Stimulated activated memory B cell treated with anti-CD40 and anti-IgM and Interleukin-4, amounts not matched to agents 10 μg/mL and 1 μg/mL and 100 μg/mL, for 72 hours (primary cell): ENCODE data around the gene MTARC2.
"Not testable (repeated sequence)": the region's sequence is repeated elsewhere in the genome, so short reads cannot be mapped to it uniquely, and the experiment has no call there.

Experiments
- ATAC-seq: fragments of 150-1000 bp; cut with Tn5 transposase; 2 replicates; pipeline ENCODE4 v1.10.0; 2021
- H3K27ac Mint-ChIP-seq: one replicate; pipeline ENCODE4 v1.8.0; 2022; ENCODE audit warnings: mild to moderate bottlenecking, mixed read lengths
- H3K27me3 Mint-ChIP-seq: one replicate; pipeline ENCODE4 v1.8.0; 2022; ENCODE audit warnings: mixed read lengths
- H3K36me3 Mint-ChIP-seq: one replicate; pipeline ENCODE4 v1.8.0; 2022; ENCODE audit warnings: mixed read lengths
- H3K4me1 Mint-ChIP-seq: one replicate; pipeline ENCODE4 v1.8.0; 2022; ENCODE audit warnings: mixed read lengths
- H3K4me3 Mint-ChIP-seq: one replicate; pipeline ENCODE4 v1.8.0; 2022; ENCODE audit warnings: mild to moderate bottlenecking, moderate library complexity, mixed read lengths
- H3K9me3 Mint-ChIP-seq: one replicate; pipeline ENCODE4 v1.8.0; 2022; ENCODE audit warnings: mixed read lengths

The MTARC2 gene

DNA sequence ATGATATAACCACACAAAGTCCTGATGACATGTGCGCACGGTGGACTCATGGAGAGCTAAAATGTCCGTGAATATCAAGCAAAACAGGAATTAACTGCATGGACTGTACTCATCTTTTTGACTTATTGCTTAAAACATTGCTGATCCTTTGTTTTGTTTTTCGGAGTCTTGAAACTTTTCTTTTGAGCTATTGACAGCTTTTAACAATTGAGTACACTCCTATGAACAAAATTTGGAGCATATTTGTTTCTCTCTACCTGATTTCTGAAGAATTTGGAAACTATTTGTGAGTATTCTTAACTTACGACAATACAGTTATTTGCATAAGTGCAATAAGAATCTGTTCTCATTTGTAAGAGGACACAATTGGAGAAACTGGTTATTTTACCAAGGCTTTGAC is 32.1 kb upstream of the MTARC2 start:
- H3K27ac Mint-ChIP-seq, ATAC-seq, H3K4me3 Mint-ChIP-seq, H3K9me3 Mint-ChIP-seq: not testable (repeated sequence)
- Mint-ChIP-seq H3K4me1 (peaks cover 35% of the 10 kb centered on the region), H3K27me3 (peaks cover 11% of the 10 kb centered on the region), H3K36me3 (peaks cover 15% of the 10 kb centered on the region)

DNA sequence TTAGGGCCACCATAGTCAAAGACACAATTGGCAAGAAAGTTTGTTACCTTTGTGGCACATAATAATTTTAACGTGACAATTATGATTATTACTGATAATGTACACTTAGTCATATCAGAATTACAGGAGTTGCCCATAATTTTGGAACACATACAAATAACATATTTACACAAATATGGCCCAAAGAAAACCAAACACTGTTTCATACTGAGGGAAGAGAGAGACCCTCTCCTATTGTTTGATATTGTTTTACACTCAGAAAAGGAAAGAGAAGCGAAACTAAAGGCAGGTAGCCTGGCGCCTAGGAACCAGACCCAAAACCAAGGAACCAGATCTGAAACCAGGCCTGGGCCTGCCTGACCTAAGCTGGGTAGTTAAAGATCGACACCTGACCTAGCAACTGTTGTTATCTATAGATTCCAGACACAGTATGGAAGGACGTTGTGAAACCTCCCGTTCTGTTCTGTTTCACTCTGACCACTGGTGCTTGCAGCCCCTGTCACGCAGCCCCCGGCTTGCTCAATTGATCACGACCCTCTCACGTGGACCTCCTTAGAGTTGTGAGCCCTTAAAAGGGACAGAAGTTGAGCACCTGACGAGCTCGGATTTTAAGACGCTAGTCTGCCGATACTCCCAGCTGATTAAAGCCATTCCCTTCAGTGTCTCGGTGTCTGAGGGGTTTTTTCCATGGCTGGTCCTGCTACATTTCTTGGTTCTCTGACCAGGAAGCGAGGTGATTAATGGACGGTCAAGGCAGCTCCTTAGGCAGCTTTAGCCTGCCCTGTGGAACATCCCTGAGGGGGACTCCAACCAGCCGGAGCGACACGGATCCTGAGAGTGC is 30.1 kb upstream of the MTARC2 start:
- Mint-ChIP-seq H3K27me3 (peaks cover 11% of the 10 kb centered on the region), H3K9me3 (peaks cover 3% of the 10 kb centered on the region), H3K4me1 (peaks cover 26% of the 10 kb centered on the region), H3K4me3 (peak overlapping the region; percentile 81), H3K27ac (peak overlapping the region; percentile 82), H3K36me3 (peaks cover 15% of the 10 kb centered on the region)
- ATAC-seq: peak; percentile 65

DNA sequence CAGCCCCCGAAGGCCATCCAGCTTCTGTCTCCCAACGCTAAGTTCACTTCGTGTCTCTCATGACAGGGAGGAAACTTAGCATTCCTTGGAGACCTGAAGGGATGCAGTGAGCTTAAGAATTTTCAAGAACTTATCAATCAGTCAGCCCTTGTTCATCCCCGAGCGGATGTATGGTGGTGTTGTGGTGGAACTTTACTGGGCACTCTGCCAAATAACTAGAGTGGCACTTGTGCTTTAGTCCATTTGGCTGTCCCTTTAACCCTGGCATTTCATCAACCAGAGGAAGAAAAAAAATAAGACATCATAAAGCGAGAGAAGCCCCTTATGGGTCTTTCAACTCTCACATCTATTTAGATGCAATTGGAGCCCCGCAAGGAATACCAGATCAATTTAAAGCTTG is 26.9 kb upstream of the MTARC2 start:
- not testable (repeated sequence) for ATAC-seq, H3K27ac Mint-ChIP-seq, H3K9me3 Mint-ChIP-seq
- peaks cover 28% of the 10 kb centered on the region for H3K36me3 Mint-ChIP-seq
- H3K27me3 Mint-ChIP-seq: peaks cover 11% of the 10 kb centered on the region
- peak overlapping the region; percentile 38 for H3K4me3 Mint-ChIP-seq
- H3K4me1 Mint-ChIP-seq: peaks cover 26% of the 10 kb centered on the region

DNA sequence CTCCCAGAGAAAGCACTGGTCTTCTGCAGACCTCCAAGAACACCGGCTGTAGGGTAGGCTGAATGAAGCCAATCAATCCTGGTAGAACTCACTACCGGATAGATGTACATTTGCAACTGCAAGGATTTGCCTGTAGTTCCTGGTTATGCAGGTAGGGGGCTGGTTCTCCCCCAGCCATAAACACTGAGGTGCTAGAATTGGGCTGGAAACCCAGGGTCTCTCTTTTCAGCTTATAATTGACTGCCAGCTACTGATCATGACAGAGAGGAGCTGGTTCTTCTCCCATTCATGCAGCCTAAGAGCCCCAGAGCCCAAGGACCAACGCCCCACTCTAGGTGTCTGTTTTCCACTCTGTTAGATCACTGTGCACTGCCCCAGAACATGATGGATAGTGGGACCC is 21.5 kb upstream of the MTARC2 start:
- no peak for ATAC-seq
- H3K4me3 Mint-ChIP-seq: no peak overlapping the region
- no peaks in the 10 kb centered on the region for H3K9me3 Mint-ChIP-seq
- H3K27ac Mint-ChIP-seq: no peak overlapping the region
- peaks cover 2% of the 10 kb centered on the region for H3K4me1 Mint-ChIP-seq
- no peaks in the 10 kb centered on the region for H3K27me3 Mint-ChIP-seq
- peaks cover 17% of the 10 kb centered on the region for H3K36me3 Mint-ChIP-seq

DNA sequence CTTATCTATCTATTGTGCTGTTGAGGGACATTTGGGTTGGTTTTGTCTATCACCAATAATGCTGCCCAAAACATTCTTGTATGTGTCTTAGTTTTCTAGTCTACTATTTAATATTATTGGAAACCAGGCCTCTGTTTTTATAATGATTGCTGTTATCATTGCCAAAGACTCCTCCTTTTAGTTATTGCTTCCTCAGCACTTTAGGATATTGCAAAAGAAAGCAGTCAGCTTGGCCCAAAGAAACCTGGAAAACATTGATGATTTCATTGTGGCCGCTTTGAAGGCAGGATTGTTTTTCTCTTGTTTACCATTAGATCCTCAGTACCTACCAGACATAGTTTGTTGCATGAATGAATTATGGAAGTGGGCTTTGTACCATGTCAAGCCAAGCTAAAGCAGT is 20.6 kb upstream of the MTARC2 start:
- peaks cover 23% of the 10 kb centered on the region for H3K36me3 Mint-ChIP-seq
- no peak for ATAC-seq
- H3K4me3 Mint-ChIP-seq: no peak overlapping the region
- H3K27me3 Mint-ChIP-seq: no peaks in the 10 kb centered on the region
- H3K27ac Mint-ChIP-seq: no peak overlapping the region
- no peaks in the 10 kb centered on the region for H3K9me3 Mint-ChIP-seq
- H3K4me1 Mint-ChIP-seq: peaks cover 10% of the 10 kb centered on the region

DNA sequence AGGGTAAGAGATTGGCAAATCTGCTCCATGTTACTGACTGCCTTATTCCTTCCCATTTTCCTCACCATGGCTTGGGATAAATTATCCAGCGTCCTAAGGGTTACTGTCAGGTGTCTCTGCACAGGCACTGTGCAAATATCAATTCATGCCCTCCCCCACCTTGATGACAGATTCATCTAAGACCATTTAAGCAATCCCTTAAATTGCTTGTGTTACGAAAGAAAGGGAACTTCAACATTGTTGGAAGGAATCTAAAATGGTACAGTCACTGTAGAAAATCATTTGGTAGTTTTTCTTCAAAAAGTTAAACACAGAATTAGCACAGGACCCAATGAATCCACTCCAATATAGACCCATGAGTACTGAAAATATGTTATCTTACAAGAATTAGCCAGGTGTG is 17.6 kb upstream of the MTARC2 start:
- Mint-ChIP-seq H3K27me3 (no peaks in the 10 kb centered on the region), H3K4me3 (no peak overlapping the region), H3K36me3 (peaks cover 17% of the 10 kb centered on the region), H3K4me1 (peaks cover 26% of the 10 kb centered on the region), H3K27ac (no peak overlapping the region), H3K9me3 (no peaks in the 10 kb centered on the region)
- ATAC-seq: no peak

DNA sequence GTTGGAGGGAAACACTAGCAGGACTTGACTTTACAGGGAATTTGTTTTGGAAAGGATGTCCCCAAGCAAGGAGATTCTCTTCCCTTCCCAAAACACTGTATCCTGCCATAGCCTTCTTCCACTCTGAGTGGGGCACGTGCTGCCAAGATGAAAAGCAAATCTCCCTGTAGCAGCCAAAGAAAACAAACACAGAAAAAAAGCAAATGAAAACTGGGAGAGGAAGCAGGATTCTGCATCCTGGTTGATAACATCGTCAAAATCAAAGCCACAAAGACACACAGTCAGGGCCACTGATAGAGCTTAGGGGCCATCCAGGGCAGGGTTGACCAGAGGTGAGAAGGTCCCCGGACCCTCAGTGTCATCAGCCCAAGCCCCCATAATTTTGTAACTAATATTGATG is 16.0 kb upstream of the MTARC2 start:
- H3K27ac Mint-ChIP-seq: peak overlapping the region; percentile 29

DNA sequence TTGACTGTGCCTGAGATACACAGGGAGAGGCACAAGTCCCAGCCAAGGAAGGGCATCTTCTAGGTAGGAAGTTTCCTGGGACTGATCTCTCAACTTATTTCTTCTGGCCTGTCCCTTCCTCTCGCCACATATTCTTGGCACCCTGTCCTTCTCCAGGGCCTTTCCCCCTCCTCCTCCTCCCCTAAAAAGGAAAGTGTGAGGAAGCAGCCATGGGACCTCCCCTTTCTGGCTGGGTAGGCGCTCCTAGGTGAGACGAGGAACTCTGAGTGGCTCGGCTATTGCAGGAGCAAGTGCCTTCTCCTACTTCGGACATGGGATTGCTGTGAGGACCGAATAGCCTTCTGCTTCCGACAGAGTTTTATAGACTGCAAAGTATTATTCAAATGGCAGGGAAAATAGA is 15.5 kb upstream of the MTARC2 start:
- ATAC-seq: no peak
- peaks cover 33% of the 10 kb centered on the region for H3K4me1 Mint-ChIP-seq
- no peaks in the 10 kb centered on the region for H3K27me3 Mint-ChIP-seq
- H3K4me3 Mint-ChIP-seq: no peak overlapping the region
- H3K9me3 Mint-ChIP-seq: no peaks in the 10 kb centered on the region
- H3K36me3 Mint-ChIP-seq: peaks cover 7% of the 10 kb centered on the region
- peak overlapping the region; percentile 29 for H3K27ac Mint-ChIP-seq

More for the DNA sequence above, 16.0 kb upstream of the MTARC2 start:
- no peak for ATAC-seq
- no peak overlapping the region for H3K4me3 Mint-ChIP-seq
- H3K27me3 Mint-ChIP-seq: no peaks in the 10 kb centered on the region
- peaks cover 7% of the 10 kb centered on the region for H3K36me3 Mint-ChIP-seq
- peaks cover 29% of the 10 kb centered on the region for H3K4me1 Mint-ChIP-seq
- no peaks in the 10 kb centered on the region for H3K9me3 Mint-ChIP-seq

DNA sequence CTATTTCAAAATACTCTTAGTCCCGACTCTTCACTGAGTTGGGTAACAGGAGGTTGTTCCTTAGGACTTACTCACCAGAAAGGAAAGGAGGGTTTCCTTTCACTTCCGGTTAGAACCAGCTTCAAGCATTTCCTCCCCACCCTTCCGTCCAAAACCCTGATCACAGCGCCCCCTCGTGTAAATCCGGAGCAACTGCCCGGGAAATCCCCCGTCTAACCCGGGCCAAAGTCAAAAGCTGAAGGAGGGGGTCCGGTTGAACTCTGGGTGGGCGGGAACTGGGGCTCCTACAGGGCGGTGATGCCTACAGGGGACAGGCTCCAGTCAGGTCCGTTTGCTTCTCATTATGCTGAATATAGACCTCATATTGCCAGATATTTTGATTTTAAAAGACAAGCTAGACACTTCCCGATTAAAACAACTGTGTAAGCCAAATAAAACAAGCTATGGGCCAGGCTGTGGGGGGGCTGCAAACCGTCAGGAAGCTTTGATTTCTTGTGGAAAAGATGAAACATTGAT is 15.0 kb upstream of the MTARC2 start:
- Mint-ChIP-seq H3K4me1 (peaks cover 33% of the 10 kb centered on the region), H3K9me3 (no peaks in the 10 kb centered on the region), H3K27me3 (no peaks in the 10 kb centered on the region), H3K36me3 (peaks cover 7% of the 10 kb centered on the region), H3K4me3 (peak overlapping the region; percentile 42), H3K27ac (peak overlapping the region; percentile 29)
- peak; percentile 84 for ATAC-seq

DNA sequence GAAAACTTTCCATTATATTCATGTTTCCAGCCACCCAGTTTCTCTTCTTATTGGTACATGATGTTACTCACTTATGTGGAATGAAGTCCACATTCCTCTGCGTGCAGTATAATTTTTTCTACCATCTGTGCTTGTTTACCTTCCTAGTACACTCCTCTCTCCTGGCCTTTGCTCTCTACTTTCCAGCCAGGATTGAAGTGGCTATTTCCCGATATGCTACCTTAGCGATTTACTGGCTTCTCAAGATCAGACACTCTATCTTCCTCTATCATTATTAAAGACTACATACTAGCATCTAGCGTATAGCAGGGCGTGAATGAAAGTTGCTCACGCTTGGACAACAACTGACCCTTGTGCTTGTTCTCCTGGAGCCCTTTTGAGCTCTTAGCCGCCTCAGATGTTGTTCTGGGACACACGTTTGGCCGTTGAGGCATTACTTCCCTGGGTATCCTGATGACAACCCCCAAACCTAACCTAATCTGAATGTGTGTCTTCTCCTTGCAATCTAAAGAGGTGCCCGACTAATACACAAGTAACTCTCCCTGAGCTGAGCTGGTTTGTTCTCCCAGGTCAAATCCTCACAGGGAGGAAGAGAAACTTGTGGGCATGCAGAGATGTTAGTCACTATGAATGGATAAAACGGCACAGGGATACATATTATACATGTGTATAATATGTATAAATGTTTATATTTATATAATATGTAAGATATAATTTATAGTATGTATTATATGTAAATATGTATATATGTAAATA is 13.4 kb upstream of the MTARC2 start:
- peaks cover 33% of the 10 kb centered on the region for H3K4me1 Mint-ChIP-seq
- H3K36me3 Mint-ChIP-seq: peaks cover 7% of the 10 kb centered on the region
- no peak overlapping the region for H3K27ac Mint-ChIP-seq
- no peaks in the 10 kb centered on the region for H3K9me3 Mint-ChIP-seq
- ATAC-seq: no peak
- no peaks in the 10 kb centered on the region for H3K27me3 Mint-ChIP-seq
- H3K4me3 Mint-ChIP-seq: no peak overlapping the region

DNA sequence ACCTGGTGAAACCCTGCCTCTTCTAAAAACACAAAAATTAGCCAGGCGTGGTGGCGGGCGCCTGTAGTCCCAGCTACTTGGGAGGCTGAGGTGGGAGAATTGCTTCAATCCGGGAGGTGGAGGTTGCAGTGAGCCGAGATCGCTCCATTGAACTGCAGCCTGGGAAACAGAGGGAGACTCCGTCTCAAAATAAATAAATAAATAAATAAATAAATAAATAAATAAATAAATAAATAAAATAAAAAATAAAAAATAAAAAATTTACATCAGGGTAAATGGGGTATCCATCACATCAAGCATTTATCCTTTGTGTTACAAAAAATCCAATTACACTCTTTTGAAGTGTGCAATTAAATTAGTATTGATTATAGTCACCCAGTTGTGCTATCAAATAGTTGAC is 11.8 kb upstream of the MTARC2 start:
- not testable (repeated sequence) for H3K27me3 Mint-ChIP-seq, ATAC-seq, H3K9me3 Mint-ChIP-seq, H3K4me3 Mint-ChIP-seq, H3K36me3 Mint-ChIP-seq, H3K27ac Mint-ChIP-seq
- peaks cover 33% of the 10 kb centered on the region for H3K4me1 Mint-ChIP-seq

DNA sequence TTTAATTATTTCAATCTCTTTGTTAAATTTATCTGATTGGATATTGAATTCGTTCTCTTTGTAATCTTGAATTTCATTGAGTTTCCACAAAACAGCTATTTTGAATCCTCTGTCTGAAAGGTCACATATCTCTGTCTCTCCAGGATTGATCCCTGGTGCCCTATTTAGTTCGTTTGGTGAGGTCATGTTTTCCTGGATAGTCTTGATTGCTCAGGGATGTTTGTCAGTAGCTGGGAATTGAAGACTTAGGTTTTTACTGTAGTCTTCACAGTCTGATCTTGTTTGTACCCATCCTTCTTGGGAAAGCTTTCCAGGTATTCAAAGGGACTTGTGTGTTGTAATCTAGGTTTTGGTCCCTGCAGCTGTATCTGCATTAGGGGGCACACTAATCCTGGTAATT is 6.8 kb upstream of the MTARC2 start:
- H3K36me3 Mint-ChIP-seq: peaks cover 7% of the 10 kb centered on the region
- ATAC-seq: no peak
- no peaks in the 10 kb centered on the region for H3K9me3 Mint-ChIP-seq

DNA sequence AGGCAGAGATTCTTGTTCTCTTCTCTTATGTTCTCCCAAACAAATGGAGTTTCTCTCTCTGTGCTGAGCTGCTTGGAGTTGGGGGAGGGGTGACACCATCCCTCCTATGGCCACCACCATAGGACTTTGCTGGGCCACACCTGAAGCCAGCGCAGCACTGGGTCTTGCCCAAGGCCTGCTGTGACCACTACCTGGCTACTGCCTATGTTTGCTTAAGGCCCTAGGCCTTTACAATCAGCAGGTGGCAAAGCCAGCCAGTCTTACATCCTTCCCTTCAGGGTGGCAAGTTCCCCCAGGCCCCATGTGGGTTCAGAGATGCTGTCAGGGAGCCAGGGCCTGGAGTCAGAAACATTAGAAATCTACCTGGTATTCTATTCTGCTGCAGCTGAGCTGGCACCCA is 6.3 kb upstream of the MTARC2 start:
- ATAC-seq: no peak
- Mint-ChIP-seq H3K4me3 (no peak overlapping the region), H3K36me3 (peaks cover 10% of the 10 kb centered on the region), H3K27ac (no peak overlapping the region), H3K9me3 (no peaks in the 10 kb centered on the region), H3K27me3 (peaks cover 13% of the 10 kb centered on the region), H3K4me1 (peaks cover 7% of the 10 kb centered on the region)

More for the DNA sequence above, 6.8 kb upstream of the MTARC2 start:
- Mint-ChIP-seq H3K4me1 (peaks cover 7% of the 10 kb centered on the region), H3K27me3 (peaks cover 9% of the 10 kb centered on the region), H3K4me3 (no peak overlapping the region), H3K27ac (no peak overlapping the region)

DNA sequence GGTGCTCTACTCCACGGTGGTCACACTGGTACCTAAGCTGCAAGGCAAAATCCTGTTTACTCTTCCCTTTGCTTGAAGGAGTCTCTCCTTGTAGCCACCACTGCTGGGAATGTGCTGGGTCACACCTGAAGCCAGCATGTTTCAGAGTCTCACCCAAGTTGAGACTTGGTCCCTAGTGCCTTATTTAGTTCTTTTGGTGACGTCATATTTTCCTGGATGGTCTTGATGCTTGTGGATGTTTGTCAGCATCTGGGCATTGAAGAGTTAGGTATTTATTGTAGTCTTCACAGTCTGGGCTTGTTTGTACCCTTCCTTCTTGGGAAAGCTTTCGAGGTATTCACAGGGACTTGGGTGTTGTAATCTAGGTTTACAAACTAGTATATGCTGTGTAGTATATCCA is 5.6 kb upstream of the MTARC2 start:
- no peak for ATAC-seq
- Mint-ChIP-seq H3K9me3 (no peaks in the 10 kb centered on the region), H3K36me3 (peaks cover 10% of the 10 kb centered on the region), H3K27me3 (peaks cover 20% of the 10 kb centered on the region), H3K27ac (no peak overlapping the region), H3K4me1 (peaks cover 7% of the 10 kb centered on the region), H3K4me3 (no peak overlapping the region)

DNA sequence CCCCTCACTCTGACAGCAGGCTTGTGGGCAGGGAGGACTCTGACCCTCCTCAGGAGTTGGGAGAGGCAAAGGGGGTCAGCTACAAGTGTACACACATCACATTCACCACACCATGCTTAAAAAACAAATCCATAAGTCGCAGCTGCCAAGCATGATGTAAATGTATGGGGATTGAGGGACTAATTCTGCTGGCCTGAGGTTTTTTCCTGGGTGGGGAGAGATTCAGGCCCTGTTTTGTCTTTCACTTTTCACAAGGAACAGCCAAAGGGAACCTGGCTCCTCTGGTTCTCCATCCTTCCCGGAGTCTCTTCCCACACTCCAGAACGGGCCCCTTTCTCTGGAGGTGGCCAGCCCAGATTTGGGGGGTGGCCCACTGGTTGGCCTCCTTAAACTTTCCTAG is 1.3 kb upstream of the MTARC2 start:
- H3K27me3 Mint-ChIP-seq: peaks cover 30% of the 10 kb centered on the region

More for the DNA sequence above, 1.3 kb upstream of the MTARC2 start:
- ATAC-seq: no peak
- H3K27ac Mint-ChIP-seq: no peak overlapping the region
- H3K4me1 Mint-ChIP-seq: peaks cover 37% of the 10 kb centered on the region
- H3K36me3 Mint-ChIP-seq: peaks cover 16% of the 10 kb centered on the region
- H3K4me3 Mint-ChIP-seq: peak overlapping the region; percentile 75
- no peaks in the 10 kb centered on the region for H3K9me3 Mint-ChIP-seq
